SIG-M5 treated with dmso at 0.1 percent for 504 hours (cell line): ENCODE results near the gene RAD51B.

ENCODE experiments used
- DNase-seq: peaks from one replicate; lab custom pipeline; 2025; ENCODE audit not compliant: unreplicated experiment; lab: John Stamatoyannopoulos, UW

Gene RAD51B

GRCh38 chr14:68495101-68496039 lies 675.8 kb downstream of the RAD51B start:
- DNase-seq = no peak

DNA sequence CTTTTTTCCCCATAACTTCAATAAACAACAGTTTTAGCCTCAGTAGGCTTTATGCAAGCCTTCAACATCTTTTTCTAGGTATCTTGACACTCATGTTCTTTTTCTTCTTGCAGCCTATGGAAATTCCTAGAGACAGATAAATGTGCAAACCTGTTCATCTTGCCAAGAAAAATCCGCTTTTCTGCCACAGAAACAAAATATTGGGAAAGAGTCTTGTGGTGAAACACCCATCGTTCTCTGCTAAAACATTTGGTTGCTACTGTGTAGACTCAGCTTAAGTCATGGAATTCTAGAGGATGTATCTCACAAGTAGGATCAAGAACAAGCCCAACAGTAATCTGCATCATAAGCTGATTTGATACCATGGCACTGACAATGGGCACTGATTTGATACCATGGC lies 677.4 kb downstream of the RAD51B start:
- no peak for DNase-seq

DNA sequence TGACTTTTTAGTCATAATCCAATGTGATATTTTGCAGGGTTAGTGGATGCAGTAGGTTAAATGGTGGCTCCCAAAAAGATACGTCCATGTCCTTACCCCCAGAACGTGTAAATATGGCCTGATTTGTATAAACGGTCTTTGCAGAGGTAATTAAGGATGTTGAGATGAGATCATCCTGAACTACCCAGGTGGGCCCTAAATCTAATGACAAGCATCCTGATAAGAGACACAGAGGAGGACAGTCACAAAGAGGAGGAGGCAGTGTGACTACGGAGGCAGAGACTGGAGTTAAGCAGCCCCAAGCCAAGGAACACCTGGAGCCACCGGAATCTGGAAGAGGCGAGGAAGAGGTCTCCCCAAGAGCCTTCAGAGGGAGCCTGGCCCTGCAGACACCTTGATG lies 679.9 kb downstream of the RAD51B start:
- DNase-seq = no peak

DNA sequence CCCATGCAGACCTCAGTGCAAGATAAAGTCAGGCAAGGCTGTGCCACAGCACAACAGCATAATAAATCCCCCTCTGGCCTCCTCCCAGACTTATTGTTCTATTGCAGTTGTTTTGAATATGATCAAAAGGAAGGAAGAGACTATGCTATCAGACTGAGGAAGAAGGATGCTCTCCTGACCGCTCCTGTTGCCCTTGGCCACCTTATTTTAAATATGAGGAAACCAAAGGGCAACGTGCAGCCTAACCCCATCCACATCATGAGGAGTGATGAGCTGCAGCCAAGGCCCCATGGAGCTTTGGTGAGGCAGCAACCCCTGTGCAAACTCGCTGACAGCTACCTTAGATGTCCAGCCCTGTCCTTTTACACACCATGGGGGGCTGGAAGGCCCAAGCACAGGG lies 681.6 kb downstream of the RAD51B start:
- no peak for DNase-seq

DNA sequence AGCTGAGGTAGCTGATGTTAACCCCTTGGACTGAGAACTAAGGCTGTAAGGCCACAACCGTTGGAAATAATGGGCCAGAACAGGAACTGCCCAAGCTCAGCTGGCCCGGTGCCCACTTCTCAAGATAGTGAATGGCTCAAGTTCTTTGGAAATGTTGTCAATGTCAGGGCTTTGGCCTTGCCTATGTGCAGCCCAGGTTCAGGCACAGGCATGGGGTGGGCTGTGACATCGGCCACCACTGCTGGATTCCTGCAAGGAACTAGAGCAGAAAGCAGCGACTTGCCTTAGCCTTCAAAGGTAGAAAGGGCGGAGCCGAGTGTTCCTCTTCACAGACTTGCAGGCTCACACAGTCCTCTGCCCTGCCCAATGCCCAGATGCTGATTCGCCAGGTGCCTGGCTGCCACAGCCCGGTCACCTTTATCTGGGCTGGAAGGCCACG lies 682.1 kb downstream of the RAD51B start:
- DNase-seq = no peak

DNA sequence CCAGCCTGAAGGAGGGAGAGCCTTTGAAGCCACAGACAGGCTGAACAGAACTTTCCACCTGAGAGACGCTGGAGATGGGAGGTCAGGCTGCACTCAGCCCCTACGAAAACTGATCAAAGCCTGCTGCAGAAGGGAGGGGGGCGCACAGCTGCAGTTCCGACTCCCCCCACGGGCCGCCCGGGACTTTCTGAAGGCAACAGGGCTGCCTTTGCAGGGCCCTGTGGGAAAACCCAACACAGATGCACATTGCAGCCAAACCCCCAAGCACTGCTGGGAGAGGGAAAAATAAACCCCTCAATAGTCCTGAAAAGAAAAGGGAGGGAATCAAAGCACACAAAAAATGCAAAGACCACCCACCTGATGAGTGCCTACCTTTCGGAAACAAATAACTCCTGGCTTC lies 682.7 kb downstream of the RAD51B start:
- no peak for DNase-seq

DNA sequence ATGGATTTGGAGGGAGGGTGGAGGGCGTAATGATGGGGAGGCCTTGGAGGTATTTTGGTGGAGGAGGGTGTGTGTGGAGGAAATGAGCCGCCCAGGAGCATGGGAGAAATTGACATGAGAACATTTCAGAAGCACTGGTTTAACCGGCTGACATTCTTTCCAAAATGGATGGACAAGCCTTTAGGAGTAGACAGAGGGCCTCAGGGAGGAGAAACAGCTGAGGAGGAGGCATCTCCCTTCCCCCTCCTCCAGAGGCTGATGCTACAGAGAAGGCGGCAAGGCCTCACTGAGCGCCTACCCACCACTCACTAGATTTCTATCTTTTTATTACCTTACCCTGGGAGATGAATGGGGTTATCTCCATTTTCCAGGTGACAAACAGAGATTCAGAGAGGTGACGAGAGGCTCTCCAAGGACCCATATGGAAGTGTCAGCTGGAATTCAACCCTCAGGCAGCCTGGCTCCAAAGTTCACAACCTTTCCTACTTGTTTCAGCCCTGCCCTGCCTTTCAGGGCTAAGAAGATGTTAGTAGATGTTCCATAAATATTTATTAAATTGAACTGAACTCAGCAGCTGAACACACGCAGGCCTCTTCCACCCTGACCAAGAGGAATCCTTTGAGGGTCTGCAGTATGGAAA lies 683.7 kb downstream of the RAD51B start:
- no peak for DNase-seq

DNA sequence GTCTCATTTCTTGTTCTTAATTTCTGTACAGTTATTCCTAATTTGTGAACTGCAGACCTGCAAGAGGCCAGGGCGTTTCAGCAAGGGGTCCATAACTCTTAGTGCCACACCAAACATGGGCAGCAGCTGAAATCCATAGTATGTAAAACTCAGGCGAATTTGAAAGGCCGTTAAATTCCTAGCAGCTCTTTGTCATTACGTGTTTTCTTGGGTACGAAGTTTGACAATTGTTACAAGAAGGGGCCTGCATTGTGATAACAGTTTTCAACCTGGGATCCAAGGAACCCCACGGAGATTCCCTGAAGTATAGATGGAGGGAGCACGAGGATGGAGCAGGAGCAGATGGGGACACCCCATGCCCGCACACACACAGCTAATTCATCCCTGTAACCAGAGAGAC lies 685.3 kb downstream of the RAD51B start:
- no peak for DNase-seq

GRCh38 chr14:68506021-68506644 lies 686.6 kb downstream of the RAD51B start:
- no peak for DNase-seq

DNA sequence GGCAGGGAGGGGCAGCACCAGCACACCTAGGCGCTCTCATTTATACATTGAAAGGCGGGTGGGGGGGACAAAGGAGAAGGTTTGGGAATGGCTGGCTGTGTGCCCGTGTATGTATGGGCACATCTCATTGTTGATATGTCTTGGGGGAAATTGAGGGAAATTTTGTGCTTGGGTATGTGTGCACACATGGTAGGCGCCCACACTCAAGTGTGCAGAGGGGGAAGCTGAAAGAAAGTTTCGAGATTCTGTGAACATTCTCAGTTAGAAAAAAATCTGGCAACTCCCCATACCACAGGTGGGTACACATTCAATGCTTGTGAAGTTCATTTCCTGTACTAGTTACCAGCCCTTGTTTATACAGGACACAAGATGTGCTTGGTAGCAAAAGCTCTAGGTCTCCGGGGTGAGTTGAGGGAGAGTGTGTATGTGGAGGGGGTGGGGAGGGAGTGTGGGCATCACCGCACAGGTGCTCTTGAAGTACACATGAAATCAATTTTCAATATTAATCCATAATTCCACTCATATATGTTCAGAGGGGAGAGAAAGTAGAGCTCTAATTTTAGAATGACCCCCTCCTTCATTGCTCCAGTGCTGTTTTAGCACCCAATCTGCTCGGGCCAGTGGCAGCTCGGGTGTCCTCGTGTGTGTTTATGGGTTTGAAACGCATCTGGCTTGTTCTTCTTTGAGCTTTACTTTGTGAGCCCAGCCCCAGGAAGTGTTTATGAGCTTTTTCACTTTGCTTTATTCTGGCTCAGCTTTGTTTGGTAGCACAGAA lies 687.3 kb downstream of the RAD51B start:
- no peak for DNase-seq

- DNase-seq = no peak
Measured at GRCh38 chr14:68507544-68508081, 688.0 kb downstream of the RAD51B start.

- DNase-seq = no peak
Measured at GRCh38 chr14:68508581-68508980, 689.0 kb downstream of the RAD51B start.

DNA sequence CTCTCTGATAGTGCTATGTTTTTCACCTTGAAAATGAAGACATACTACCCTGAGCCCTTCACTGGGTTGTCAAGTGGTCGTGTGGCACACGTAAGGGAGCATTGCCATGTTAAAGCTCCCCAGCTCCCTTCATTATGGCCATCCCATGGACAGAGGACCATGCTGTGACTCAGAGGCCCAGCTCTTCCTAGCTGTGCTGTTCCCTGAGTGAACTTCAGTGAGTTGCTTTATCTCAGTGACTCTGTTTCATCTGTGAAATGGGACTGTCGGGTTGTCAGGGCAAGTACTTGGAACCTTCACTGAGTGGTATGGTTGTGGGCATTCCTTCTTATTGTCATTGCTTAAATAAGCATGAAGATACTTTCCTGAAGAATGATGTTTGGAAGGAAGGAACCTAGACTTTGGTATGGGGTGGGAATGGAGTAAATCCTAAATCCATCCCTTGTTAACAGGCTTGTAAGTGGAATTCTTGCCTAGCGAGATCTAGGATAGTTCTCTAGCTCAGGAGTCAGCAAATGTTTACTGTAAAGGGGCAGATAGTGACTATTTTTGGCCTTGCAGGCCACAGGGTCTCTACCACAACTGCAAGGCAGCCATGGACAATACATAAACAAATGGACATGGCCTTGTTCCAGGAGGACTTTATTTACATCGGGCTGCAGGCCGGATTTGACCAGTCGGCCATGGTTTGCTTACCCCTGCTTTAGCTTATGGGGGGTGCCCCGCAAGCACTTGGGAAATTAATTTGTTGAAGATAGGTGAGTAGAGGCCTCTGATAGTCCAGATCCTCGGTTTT lies 689.8 kb downstream of the RAD51B start:
- DNase-seq = no peak

GRCh38 chr14:68510201-68511128 lies 690.9 kb downstream of the RAD51B start:
- DNase-seq = no peak

DNA sequence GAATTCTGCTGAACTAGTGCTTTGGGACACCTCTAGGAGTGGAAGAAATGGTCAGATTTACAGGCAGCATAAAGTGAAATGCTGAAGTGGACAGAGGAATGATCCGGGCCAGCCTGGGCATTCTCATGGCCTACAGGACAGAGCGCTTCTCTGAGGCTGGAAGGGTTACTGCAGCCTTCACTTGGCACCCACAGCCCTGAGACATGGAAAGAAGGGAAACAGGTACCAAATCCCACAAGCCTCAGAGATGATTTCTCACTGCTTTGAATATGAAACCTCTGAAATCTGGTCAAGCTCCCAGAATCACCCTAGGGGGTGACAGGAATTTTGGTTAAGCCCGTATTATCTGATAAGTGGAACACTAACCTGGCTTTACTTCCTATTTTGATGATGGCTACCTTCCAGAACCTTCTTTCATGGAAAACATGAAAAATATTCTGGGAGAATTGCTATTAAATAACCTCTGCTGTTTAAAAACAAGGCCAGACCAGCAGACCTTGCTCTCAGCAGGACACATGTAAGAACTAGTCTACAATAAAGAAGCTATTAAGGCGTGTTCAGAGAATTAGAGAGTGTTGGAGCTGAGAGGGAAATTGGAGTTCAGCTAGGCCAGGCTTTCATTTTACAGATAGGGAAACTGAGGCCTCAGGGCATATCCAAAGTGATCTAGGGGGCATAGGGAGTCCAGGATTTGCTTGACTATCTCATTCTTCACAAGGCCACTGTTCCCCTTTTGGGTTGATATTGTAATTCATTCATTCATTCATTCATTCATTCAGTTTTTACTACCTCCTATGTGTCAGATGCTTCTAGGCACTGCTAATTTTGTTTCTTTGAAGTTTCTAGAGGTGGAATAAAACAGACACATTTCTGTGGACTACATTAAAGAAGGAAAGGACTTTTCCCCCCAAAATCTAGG lies 691.8 kb downstream of the RAD51B start:
- DNase-seq = no peak

GRCh38 chr14:68512088-68512487 lies 692.5 kb downstream of the RAD51B start:
- no peak for DNase-seq

- DNase-seq = no peak
Measured at GRCh38 chr14:68513137-68513536, 693.6 kb downstream of the RAD51B start.
